Measurements from ENCODE around the gene ACSL6.

ACSL6 gene

GRCh38 chr5:131976414-131977211 is 34.8 kb downstream of the ACSL6 start:
- TF ChIP-seq PAX5 (IDR thresholded peaks at IDR 0.05; ENCODE audit: insufficient read depth, low read length, severe bottlenecking) (no peak), POU2F2 (IDR thresholded peaks at IDR 0.05; ENCODE audit: low read depth, low read length) (no peak), POLR2AphosphoS5 (IDR thresholded peaks at IDR 0.05; ENCODE audit: low read depth, low read length) (no peak), SPI1 (IDR thresholded peaks at IDR 0.05; ENCODE audit: low read depth, low read length) (no peak), TAF1 (IDR thresholded peaks at IDR 0.05; ENCODE audit: low read depth, low read length) (no peak), POLR2A (IDR thresholded peaks at IDR 0.05; ENCODE audit: low read depth, low read length) (no peak)
- FAIRE-seq (no peak), DNase-seq (ENCODE audit: insufficient read length, low spot score) (no peak)

GRCh38 chr5:131974956-131975726 is 36.3 kb downstream of the ACSL6 start:
- no peak for TF ChIP-seq PAX5 (IDR thresholded peaks at IDR 0.05; ENCODE audit: insufficient read depth, low read length, severe bottlenecking)
- TF ChIP-seq POU2F2 (IDR thresholded peaks at IDR 0.05; ENCODE audit: low read depth, low read length): no peak
- no peak for TF ChIP-seq POLR2AphosphoS5 (IDR thresholded peaks at IDR 0.05; ENCODE audit: low read depth, low read length)
- no peak for TF ChIP-seq POLR2A (IDR thresholded peaks at IDR 0.05; ENCODE audit: low read depth, low read length)
- TF ChIP-seq TAF1 (IDR thresholded peaks at IDR 0.05; ENCODE audit: low read depth, low read length): no peak
- no peak for TF ChIP-seq SPI1 (IDR thresholded peaks at IDR 0.05; ENCODE audit: low read depth, low read length)
- DNase-seq (ENCODE audit: insufficient read length, low spot score): no peak
- FAIRE-seq: no peak

- no peak for DNase-seq (ENCODE audit: insufficient read length, low spot score)
- FAIRE-seq: no peak
- TF ChIP-seq POU2F2 (IDR thresholded peaks at IDR 0.05; ENCODE audit: low read depth, low read length) (no peak), PAX5 (IDR thresholded peaks at IDR 0.05; ENCODE audit: insufficient read depth, low read length, severe bottlenecking) (no peak), SPI1 (IDR thresholded peaks at IDR 0.05; ENCODE audit: low read depth, low read length) (no peak), POLR2AphosphoS5 (IDR thresholded peaks at IDR 0.05; ENCODE audit: low read depth, low read length) (no peak), TAF1 (IDR thresholded peaks at IDR 0.05; ENCODE audit: low read depth, low read length) (no peak), POLR2A (IDR thresholded peaks at IDR 0.05; ENCODE audit: low read depth, low read length) (no peak)
Measured at GRCh38 chr5:131974622-131974955, 36.9 kb downstream of the ACSL6 start.

- TF ChIP-seq POU2F2 (IDR thresholded peaks at IDR 0.05; ENCODE audit: low read depth, low read length) (no peak), POLR2AphosphoS5 (IDR thresholded peaks at IDR 0.05; ENCODE audit: low read depth, low read length) (no peak), POLR2A (IDR thresholded peaks at IDR 0.05; ENCODE audit: low read depth, low read length) (no peak), SPI1 (IDR thresholded peaks at IDR 0.05; ENCODE audit: low read depth, low read length) (no peak), TAF1 (IDR thresholded peaks at IDR 0.05; ENCODE audit: low read depth, low read length) (no peak), PAX5 (IDR thresholded peaks at IDR 0.05; ENCODE audit: insufficient read depth, low read length, severe bottlenecking) (no peak)
- DNase-seq (ENCODE audit: insufficient read length, low spot score): no peak
- FAIRE-seq: no peak
Measured at GRCh38 chr5:131974016-131974415, 37.4 kb downstream of the ACSL6 start.

- DNase-seq (ENCODE audit: insufficient read length, low spot score): no peak
- TF ChIP-seq SPI1 (IDR thresholded peaks at IDR 0.05; ENCODE audit: low read depth, low read length) (no peak), POLR2A (IDR thresholded peaks at IDR 0.05; ENCODE audit: low read depth, low read length) (no peak), POU2F2 (IDR thresholded peaks at IDR 0.05; ENCODE audit: low read depth, low read length) (no peak), PAX5 (IDR thresholded peaks at IDR 0.05; ENCODE audit: insufficient read depth, low read length, severe bottlenecking) (no peak), POLR2AphosphoS5 (IDR thresholded peaks at IDR 0.05; ENCODE audit: low read depth, low read length) (no peak), TAF1 (IDR thresholded peaks at IDR 0.05; ENCODE audit: low read depth, low read length) (no peak)
- no peak for FAIRE-seq
Measured at GRCh38 chr5:131973089-131973712, 38.3 kb downstream of the ACSL6 start.

GRCh38 chr5:131968396-131968954 is 43.0 kb downstream of the ACSL6 start:
- DNase-seq (ENCODE audit: insufficient read length, low spot score) (no peak), FAIRE-seq (no peak)
- TF ChIP-seq POU2F2 (IDR thresholded peaks at IDR 0.05; ENCODE audit: low read depth, low read length) (no peak), POLR2A (IDR thresholded peaks at IDR 0.05; ENCODE audit: low read depth, low read length) (no peak), SPI1 (IDR thresholded peaks at IDR 0.05; ENCODE audit: low read depth, low read length) (no peak), TAF1 (IDR thresholded peaks at IDR 0.05; ENCODE audit: low read depth, low read length) (no peak), PAX5 (IDR thresholded peaks at IDR 0.05; ENCODE audit: insufficient read depth, low read length, severe bottlenecking) (no peak), POLR2AphosphoS5 (IDR thresholded peaks at IDR 0.05; ENCODE audit: low read depth, low read length) (no peak)

GRCh38 chr5:131966551-131966950 is 44.9 kb downstream of the ACSL6 start:
- TF ChIP-seq TAF1 (IDR thresholded peaks at IDR 0.05; ENCODE audit: low read depth, low read length): no peak
- TF ChIP-seq POLR2AphosphoS5 (IDR thresholded peaks at IDR 0.05; ENCODE audit: low read depth, low read length): no peak
- TF ChIP-seq POU2F2 (IDR thresholded peaks at IDR 0.05; ENCODE audit: low read depth, low read length): no peak
- no peak for TF ChIP-seq POLR2A (IDR thresholded peaks at IDR 0.05; ENCODE audit: low read depth, low read length)
- TF ChIP-seq PAX5 (IDR thresholded peaks at IDR 0.05; ENCODE audit: insufficient read depth, low read length, severe bottlenecking): no peak
- no peak for TF ChIP-seq SPI1 (IDR thresholded peaks at IDR 0.05; ENCODE audit: low read depth, low read length)
- DNase-seq (ENCODE audit: insufficient read length, low spot score) (no peak), FAIRE-seq (no peak)

- FAIRE-seq: no peak
- TF ChIP-seq POLR2AphosphoS5 (IDR thresholded peaks at IDR 0.05; ENCODE audit: low read depth, low read length): no peak
- TF ChIP-seq PAX5 (IDR thresholded peaks at IDR 0.05; ENCODE audit: insufficient read depth, low read length, severe bottlenecking): no peak
- no peak for TF ChIP-seq POLR2A (IDR thresholded peaks at IDR 0.05; ENCODE audit: low read depth, low read length)
- no peak for TF ChIP-seq TAF1 (IDR thresholded peaks at IDR 0.05; ENCODE audit: low read depth, low read length)
- no peak for TF ChIP-seq SPI1 (IDR thresholded peaks at IDR 0.05; ENCODE audit: low read depth, low read length)
- TF ChIP-seq POU2F2 (IDR thresholded peaks at IDR 0.05; ENCODE audit: low read depth, low read length): no peak
- DNase-seq (ENCODE audit: insufficient read length, low spot score): no peak
Measured at GRCh38 chr5:131965826-131966415, 45.5 kb downstream of the ACSL6 start.
